NB4 (cell line): Measurements from ENCODE around the gene MSRB1.

ENCODE experiments used
- CTCF ChIP-seq: IDR thresholded peaks from one replicate; pipeline ENCODE4 v1.5.1; 2012; ENCODE audit warnings: low read depth, low read length
- MAX ChIP-seq: IDR thresholded peaks from 2 replicates; pipeline ENCODE4 v1.6.1; 2011; ENCODE audit warnings: low read depth, low read length
- POLR2A ChIP-seq: IDR thresholded peaks from 2 replicates; pipeline ENCODE4 v1.6.1; 2011; ENCODE audit warnings: mild to moderate bottlenecking; ENCODE audit not compliant: insufficient read length; ENCODE audit errors: extremely low read depth

DNA sequence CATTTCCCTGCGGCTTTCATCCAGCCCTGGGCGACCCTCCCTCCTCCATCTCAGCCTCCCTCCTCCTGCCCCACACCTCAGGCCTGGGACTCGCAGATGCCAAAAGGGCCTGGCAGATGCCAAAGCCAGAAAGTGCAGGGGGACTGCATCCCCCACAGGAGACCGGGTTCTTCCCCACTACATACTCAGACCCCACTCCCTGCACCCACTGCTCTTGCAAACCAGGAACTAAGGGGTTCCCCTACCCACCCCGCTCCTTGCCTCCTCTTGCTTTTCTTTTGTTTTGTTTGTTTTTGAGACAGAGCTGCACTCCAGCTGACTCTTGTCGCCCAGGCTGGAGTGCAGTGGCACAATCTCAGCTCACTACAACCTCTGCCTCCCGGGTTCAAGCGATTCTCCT lies 28.0 kb downstream of the MSRB1 start:
- TF ChIP-seq CTCF (no peak), POLR2A (no peak), MAX (no peak)
